ENCODE results near the gene SPG7.

DNA sequence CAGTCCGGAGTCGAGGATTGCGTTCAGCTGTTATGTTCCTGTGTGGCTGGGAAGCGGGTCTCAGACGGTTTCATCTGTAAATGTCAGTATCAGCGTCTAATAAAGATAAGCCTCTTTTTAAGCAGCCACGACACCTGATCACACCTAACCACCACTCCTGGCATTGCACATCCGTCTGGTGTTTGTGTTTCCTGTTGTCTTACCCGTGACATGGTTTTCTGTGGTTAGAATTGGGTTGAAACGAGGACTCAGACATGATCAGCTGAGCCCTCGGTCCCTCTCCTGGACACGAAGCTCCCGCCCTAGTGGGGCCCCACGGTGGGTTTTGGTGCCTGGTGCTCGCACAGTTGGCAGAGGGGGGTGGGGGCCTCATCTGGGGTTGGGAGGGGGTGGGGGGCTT is 85.6 kb downstream of the SPG7 start:
- TF ChIP-seq, protein P1, sequence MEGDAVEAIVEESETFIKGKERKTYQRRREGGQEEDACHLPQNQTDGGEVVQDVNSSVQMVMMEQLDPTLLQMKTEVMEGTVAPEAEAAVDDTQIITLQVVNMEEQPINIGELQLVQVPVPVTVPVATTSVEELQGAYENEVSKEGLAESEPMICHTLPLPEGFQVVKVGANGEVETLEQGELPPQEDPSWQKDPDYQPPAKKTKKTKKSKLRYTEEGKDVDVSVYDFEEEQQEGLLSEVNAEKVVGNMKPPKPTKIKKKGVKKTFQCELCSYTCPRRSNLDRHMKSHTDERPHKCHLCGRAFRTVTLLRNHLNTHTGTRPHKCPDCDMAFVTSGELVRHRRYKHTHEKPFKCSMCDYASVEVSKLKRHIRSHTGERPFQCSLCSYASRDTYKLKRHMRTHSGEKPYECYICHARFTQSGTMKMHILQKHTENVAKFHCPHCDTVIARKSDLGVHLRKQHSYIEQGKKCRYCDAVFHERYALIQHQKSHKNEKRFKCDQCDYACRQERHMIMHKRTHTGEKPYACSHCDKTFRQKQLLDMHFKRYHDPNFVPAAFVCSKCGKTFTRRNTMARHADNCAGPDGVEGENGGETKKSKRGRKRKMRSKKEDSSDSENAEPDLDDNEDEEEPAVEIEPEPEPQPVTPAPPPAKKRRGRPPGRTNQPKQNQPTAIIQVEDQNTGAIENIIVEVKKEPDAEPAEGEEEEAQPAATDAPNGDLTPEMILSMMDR (IDR thresholded peaks at IDR 0.05): no peak
- TF ChIP-seq POLR2A (IDR thresholded peaks at IDR 0.05): no peak
